GM19324 (cell line): ENCODE results near the gene NCAM1.
"Not testable (repeated sequence)": the region's sequence is repeated elsewhere in the genome, so short reads cannot be mapped to it uniquely, and the experiment has no call there.

Source experiments
- ATAC-seq: cut with Tn5 transposase; IDR thresholded peaks from one replicate; pipeline ENCODE4 v1.9.1; 2021; ENCODE audit warnings: mild to moderate bottlenecking, moderate library complexity; ENCODE audit not compliant: unreplicated experiment, low FRiP score

The NCAM1 gene

DNA sequence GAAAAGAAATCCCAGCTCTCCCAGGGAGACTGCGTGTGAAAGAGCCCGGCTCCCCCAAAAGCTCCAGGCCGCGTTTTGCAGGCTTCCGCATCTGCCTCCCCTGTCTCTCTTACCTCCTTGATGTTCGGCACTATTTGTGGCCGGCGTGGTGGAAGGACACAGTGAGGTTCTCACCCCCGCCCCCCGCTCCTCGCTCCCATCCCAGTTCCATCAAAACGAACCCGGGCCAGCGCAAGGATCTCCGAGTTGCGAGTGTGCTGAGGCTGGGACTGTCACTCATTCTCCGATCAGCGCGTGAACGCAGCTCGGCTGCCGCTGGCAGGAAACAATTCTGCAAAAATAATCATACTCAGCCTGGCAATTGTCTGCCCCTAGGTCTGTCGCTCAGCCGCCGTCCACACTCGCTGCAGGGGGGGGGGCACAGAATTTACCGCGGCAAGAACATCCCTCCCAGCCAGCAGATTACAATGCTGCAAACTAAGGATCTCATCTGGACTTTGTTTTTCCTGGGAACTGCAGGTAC lies at the start of gene NCAM1:
TSS of gene NCAM1 (plus strand) at position 275 of the 523 bp plus-strand sequence.
- no peak for ATAC-seq

DNA sequence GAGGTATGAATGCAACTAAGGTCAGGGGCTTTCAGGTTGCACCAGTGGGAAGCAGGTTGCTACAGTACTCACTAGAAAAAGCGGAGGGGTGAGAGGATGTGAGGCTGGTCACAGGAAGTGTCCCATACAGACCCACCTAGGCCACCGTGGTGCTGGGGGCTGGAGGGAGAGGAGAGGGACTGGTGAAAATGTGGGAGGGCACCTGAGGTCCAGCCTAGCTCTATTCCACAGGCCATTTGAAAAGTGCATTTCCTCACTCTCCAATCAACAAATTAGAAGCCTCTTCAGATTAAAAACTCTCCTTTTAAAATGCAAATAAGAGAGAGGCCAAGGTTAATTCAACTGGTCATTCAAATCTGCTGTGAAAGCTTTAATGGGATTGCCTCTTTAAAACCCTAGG lies 38.6 kb upstream of the NCAM1 start:
- ATAC-seq: no peak

DNA sequence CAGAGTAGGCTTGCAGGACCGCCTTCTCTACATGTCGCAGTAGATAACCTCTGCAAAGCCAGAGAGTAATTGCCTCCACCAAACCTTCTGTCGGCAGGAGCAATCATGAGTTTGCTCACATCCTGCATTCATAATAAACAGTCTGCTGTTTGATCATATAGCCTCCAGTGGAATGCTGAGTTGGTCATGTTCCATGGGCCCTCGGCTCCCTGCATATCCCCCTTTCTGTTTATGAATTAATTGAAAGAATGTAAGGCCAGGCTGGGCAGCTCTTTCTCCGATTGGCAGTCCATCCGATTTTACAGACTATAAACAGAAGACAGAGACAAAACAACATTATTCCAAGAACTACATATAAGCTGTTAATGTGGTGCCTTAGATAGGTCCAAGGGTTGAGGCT lies 36.4 kb upstream of the NCAM1 start:
- not testable (repeated sequence) for ATAC-seq

DNA sequence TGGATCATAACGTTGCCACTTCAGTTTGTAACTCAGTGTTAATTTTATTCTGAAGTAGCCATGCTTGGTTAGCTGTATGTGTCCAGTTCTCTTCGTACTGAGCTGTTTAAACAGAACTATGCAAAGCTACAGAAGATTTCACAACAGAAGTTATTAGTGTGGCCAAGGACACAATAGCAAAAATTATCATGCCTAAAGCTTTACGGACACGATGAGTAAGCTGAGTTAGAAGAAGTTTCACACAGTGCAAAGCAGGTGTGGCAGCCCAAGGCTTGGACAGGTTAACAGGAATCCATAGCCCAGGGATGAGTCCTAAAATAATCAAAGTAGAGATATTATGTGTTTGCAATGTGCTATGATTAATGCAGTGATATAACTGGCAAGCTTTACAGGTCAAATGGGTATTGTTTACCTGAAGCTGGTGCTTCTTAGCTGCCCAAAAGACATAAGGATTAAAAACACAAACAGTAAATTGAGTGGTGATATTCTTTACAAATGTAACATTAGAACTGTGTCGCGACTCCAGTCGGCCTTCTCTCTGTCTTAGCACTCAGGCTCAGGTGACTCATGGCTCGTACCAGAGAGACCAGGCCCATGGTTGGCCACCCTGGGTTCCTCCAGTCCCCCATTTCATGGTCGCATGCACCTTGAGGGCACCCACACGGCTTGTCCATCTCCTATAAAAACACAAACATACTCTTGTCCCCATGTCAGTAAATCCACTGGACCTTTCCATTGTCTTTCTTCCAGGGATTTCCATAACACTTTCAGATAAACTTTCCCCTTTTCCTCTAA lies 35.5 kb upstream of the NCAM1 start:
- ATAC-seq: no peak

DNA sequence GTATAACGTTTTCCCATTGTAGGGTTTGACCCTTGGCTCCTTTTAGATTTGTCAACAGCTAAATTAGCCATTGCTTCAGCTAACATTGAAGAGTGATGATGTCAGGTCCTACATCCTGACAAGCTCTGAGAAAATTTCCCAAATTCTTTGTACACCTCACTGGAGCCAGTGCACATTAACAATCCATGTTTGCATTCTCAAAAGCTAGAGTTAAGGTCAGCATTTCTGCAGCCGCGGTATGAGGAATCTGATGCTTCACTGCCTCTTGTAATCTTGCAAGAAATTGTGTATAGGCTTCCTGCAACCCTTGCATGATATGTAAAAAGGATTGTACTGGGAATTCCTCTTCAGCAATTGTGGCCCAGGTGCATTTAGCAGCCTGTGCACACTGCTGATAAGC lies 33.1 kb upstream of the NCAM1 start:
- ATAC-seq: no peak

DNA sequence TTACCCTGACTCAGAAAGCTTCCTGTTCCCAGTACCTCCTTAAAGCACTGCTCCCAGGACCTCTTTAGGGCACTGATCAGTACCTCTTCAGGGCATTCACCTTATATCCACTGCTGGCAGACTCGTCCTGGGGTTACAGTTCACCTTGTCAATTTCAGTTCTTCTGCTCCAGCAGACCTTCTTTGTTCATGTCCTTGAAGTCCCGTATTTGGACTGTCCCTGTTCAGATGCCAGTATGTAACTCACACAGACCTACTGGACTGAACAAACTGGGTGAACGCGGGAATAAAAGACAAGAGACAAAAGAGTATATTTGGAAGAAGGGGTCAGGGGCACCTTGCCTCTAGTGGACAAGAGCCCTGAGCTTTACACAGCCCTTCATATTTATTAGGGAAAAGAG lies 31.8 kb upstream of the NCAM1 start:
- no peak for ATAC-seq

DNA sequence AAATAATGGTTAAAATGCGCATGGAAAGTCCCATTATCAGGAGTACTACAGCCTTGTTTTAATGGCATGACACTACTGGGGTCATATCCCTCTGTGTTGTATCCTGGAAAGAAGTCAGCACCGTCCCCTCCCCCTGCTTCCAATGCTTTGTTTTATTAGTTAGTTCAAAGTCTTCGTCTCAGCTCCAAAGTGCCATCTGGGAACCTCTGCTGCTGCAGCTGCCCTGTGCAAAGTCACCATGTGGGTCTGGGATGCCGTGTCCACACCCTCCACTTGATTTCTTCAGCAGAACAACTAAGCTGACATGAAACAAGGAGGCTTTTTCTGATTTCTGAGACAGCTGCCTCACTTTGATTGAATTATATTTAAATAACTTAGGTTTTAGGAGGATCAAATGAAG lies 29.5 kb upstream of the NCAM1 start:
- no peak for ATAC-seq

DNA sequence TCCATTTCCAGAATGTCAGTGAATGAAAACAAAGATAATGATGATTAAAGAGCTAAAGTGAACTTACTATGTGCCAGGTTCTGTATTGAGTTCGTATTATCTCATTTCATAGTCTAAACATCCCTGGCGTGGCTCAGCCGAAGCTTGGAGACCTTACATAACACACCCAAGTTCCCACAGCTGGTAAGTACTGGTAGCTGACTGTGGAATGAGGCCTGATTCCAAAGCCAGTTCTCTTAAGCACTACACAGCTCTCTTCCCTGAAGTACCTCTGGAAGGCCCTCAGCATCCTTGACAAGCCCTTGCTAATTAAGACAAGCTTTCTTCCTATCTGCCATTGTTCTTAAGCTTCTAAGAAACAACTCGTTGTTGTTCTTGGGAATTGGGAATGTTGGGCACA lies 28.6 kb upstream of the NCAM1 start:
- ATAC-seq: no peak

DNA sequence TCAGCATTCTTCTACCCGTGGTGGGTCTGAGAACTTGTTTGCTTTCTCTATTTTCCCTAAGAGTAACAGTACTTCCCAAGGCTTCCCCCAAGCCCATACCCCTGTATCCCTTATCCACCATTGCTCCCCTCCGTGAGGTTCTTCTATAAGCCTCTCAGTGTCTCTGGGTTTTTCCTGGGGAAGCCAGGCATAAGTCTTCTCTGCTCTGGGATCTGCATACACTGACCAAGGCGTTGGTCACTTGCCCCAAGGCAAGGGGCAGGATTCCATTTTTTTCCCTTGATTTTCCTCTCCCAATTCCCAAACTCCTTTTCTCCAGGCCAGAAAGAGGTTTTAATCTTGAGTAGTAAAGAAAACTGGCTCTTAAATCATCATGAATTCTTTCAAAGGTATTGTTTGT lies 27.2 kb upstream of the NCAM1 start:
- ATAC-seq: no peak

DNA sequence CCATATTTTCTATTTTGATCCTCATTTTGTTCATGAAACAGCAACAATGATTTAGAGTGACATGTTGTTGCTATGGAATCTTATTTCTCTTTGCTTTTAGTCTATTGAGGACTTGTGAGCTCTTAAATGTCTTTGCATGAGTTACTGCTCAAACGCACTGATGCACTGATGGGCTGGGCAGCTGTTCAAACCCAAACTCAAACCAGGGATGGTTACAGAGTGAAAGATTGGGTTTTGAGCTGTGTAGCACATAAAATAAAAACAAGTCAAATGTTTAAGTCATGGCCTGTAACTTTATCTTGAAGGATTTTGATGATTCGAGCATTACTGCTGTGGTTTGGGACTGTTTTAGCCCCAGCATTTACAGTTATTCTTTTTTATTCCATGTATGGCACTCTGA lies 20.1 kb upstream of the NCAM1 start:
- no peak for ATAC-seq

DNA sequence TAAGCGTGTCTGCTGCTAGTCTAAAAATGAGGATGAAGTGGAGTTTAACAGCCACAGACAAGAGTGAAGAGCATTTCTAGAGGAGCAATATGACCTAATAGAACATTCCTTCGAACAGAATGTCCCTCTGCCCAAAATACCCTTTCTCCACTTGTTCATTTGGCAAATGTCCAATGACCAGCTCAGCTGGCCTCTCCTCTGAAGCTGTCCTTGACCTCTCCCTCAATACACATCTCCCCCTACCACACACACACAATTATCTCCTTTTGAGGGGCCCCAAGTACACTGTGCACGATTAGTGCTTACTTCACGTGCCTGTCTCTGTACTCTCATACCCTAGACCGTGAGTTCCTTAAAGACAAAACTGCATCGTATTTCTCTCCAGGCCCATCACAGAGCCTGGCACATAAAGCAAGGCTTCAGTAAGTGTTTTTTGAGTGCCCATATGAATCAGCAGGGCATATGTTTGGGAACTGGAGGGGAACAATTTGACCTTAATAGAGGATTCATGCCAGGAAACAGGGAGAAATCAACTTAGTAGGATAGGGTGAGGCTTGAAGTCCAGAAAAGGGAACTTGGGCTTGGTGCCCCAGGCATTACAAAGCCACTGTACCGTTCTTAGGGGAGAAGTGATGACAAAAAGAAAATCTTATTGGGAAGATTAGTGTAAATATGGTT lies 18.1 kb upstream of the NCAM1 start:
- no peak for ATAC-seq

DNA sequence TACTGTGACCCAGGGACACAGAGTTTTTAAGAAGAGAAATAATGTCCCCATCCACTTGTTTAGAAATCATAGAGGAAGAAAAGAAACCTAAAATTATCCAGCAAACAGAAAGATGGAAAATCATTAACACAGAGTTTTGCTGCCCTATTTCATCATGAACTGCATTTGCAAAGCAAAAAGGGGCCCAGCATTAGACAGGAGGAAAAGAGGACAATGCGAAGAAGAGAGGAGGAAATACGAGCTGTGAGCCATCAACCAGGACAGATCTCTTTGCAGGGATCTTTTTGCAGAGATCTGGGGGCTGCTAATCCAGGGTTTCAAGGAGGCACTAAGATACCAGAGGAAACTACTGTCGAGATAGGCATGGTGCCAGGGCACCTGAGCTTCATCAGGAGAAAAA lies 14.4 kb upstream of the NCAM1 start:
- ATAC-seq: no peak

DNA sequence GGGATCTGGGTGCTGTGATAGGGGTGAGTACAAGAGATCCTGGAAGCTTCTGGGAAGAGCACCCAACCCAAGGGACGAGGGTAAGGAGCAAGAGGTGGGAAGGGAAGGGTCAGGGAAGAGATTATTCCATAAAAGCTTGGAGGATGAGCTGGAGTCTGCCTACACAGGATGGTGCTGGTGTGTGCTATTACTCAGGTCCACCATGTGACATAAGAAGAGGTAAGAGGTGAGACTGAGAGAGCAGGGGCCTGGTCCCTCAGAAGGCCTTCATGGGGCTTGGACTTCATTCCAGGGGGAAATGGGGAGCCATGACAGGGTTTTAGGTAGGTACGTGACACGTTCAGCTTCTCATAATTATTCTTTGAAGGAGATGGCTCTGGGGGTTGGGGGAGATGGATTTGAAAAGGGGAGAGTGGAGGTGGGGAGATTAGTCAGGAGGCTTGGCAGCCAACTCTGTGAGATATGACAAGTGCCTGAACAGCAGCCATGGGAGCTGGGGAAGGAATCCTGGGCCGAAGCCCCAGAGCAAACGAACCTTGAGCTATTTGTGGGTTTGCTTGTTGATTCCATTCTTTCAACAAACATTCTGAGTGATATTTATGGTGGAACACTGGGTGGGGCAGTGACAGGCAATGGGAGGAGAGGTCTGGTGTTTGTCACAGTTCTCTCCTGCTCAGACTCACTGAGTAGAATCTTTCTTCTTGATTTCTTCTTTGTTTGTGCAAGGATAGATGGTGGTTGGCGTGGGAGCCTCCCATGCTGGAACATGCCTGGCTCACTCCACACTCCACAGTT lies 11.2 kb upstream of the NCAM1 start:
- ATAC-seq: no peak

DNA sequence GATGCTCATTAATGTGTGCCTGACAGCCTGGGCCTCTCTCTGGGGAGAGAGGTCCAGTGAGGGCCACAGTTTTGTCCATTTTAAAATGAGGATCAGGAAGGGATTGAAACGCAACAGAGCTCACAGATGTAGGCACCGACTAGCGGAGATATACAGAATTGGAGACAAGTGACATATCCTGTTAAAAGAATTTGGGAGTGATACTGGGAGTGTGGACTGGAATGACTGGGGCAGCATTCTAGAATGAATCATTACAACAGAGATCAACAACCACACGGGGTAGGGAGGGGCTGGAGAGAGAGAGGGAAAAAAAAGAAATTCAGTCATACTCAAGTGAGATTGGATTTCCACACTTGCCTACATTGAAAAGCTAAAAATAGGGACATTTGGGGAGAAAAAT lies 2.5 kb upstream of the NCAM1 start:
- ATAC-seq: no peak

DNA sequence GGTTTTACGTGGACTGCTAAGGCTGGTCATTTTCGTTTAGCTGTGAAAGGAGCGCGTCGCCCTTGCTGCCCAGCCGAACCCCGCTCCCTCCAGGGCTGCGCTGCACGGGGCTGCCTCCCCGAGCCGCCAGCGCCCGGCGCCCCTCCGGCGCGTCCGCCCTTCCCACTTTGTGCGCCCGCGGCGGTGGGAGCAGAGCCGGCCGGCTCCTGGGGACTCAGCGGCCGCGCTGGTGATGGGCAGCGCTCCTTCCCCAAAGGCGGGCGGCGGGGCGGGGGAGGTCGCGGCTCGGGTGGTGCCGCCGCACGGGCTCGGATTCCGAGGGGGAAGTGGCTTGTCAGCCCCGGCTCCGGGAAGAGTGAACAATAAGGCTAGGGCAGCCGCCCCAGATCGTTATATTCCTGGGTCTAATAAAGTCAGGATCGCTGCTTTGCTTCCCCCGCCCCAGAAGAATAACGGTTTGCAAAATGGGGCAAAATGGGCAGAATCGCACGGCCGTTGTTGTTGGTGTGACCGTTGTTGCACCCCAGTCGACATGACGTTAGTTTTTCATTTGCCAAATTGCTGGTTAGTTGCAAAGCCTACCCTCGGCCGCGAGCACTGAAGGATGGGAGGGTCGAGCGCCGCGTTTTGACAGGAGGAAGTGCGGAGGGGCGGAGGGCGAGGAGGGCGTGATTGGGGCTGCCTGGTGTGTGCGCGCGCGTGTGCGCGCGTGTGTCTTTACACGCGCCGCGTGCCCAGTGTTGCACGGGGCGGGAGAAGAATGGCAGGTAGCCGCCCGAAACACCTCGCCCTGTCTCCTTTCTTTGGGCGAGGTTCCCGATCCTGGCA lies 745 bp downstream of the NCAM1 start:
- ATAC-seq: no peak

DNA sequence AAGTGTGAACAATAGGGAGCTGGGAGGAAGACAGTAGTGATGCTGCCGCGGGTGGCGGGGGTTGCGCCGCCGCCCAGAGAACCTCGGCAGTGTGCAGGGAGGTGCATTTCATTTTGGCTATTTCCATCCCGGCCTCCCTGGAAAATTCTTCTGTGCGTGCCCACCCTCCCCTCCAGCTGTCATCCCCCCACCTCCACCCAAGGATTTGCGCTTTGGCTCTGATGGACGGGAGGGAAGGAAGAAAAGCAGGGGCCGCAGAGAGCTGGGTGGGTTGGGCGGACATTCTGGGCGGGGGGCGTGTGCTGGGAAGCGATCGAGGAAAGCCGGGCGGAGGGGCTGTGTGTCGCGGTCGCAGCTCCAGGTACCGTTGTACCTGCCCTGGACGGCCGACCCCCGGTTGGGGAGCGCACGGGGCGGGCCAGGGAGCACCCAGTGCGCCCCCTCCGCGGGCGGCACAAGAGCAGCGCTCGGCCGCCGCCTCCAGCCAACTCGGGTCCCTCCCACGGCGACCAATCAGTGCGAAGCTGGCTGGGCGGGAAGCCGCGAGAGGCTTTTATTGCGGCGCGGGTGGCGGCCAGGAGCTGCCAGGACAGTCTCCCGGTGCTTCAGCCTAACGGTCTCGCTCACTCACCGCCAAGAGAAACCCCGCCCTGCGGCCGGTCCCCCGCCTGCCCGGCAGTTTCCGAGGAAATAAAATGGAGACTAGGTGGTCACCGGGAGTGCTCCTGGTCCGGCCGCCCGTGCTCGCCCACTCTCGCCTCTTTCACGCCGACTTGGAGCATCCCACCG lies 1.6 kb downstream of the NCAM1 start:
- ATAC-seq: no peak

DNA sequence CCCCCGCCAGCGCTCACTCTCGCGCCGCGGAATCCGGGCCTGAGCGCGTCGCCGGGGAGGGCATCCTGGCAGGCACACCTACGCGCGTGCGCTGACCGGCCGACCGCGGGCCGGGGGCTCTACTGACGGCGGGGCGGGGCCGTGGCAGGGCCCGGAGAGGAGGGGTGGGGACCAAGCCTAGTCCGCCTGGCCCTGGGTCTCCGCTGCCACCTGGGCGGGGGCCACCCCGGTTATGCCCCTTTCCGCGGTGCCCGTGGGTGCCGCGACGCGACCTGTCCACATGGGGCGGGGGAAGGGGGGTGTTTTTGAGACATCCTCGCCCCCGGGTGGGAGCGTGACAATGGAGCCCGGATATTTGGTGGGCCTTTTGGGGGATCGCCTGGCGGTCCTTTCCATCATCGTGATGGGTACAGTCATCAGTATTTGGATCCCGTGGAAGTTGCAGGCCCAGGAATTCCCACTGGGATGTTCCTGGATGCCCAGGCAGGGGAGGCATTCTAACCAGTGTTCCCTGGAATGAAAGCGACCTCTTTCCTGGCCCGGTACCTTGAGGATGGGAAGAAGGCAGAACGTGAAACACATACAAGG lies 2.2 kb downstream of the NCAM1 start:
- ATAC-seq: no peak

DNA sequence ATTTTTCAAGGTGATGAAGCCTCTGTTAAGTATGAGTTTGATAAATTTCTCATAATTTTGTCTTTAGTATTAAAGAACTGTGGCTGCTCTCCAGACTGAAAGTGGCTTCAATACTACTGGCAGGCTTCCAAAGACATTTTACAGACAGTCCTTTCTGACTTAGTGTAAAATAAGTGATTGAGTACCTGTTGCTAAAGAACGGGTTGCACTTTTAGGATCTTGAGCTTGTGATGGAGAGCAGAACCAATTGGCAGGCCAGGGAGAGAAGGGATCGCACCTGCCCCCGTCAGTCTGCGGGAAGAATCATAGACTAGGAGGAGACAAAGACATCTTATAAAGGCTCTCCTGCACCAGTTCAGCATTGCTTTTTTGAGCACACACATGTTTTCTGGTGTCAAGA lies 4.4 kb downstream of the NCAM1 start:
- ATAC-seq: no peak

DNA sequence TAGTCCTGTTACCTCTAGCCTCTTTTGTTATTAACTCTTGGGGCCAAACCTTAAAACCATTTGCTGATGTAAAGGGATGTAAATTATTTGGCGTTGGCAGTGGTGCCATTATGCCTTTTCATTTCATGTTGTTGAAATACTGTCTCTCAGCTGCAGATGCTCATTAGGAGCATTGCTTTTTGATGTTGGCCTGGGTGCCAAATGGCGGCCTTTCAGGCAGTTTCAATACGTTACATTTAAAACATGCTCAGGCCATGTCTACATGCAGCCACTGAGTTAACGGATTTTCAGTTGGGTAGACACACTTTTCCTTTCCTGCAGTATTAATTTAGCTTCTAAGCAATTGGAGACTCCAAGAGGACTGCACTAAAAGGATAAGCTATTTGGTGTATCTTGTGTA lies 5.3 kb downstream of the NCAM1 start:
- ATAC-seq: no peak
